Measurements from ENCODE around the gene USP49.

USP49 gene

DNA sequence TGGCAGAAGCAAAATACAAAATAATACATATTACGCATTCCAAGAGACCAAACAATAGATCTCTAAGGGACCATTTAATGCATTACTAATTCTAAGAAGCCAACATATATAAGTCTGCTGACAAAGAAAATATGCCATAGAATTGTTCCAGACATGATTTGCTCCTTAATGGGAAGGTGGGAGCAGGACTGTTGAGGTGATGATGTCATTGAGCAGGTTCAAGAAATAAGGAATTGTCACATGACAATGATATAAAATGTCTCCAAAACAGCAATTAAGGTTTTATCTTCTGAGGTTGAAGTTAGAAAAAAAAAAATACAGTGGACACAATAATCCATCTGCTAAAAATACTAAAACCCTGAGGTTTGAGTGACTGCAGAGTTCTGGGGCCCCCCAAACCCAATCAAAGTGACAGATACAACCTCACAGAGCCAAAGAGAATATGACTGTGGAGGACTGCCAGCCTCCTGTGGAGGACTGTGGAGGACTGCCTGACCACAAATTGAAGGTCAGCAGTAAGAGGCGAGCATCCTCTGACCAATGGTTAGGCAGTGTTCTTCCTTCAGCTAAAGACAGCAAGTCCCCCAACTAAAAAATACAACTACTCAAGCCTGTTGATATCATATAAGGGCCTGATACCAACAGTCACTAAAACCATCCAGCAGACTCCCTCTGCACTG is 68.7 kb downstream of the USP49 start:
- Histone ChIP-seq H3K9ac (ENCODE audit: low read depth, low read length) (no peak overlapping the region), H3K27ac (ENCODE audit: low read depth, low read length) (no peak overlapping the region), H3K9me3 (ENCODE audit: control insufficient read depth, insufficient read depth, low read length) (no peaks in the 10 kb centered on the region), H3K4me1 (ENCODE audit: control insufficient read depth, insufficient read depth, low read length) (no peaks in the 10 kb centered on the region), H3K4me3 (ENCODE audit: low read depth, low read length) (no peak overlapping the region), H3K36me3 (ENCODE audit: control insufficient read depth, insufficient read depth, low read length) (no peaks in the 10 kb centered on the region), H3K27me3 (ENCODE audit: control insufficient read depth, insufficient read depth, low read length) (no peaks in the 10 kb centered on the region)

DNA sequence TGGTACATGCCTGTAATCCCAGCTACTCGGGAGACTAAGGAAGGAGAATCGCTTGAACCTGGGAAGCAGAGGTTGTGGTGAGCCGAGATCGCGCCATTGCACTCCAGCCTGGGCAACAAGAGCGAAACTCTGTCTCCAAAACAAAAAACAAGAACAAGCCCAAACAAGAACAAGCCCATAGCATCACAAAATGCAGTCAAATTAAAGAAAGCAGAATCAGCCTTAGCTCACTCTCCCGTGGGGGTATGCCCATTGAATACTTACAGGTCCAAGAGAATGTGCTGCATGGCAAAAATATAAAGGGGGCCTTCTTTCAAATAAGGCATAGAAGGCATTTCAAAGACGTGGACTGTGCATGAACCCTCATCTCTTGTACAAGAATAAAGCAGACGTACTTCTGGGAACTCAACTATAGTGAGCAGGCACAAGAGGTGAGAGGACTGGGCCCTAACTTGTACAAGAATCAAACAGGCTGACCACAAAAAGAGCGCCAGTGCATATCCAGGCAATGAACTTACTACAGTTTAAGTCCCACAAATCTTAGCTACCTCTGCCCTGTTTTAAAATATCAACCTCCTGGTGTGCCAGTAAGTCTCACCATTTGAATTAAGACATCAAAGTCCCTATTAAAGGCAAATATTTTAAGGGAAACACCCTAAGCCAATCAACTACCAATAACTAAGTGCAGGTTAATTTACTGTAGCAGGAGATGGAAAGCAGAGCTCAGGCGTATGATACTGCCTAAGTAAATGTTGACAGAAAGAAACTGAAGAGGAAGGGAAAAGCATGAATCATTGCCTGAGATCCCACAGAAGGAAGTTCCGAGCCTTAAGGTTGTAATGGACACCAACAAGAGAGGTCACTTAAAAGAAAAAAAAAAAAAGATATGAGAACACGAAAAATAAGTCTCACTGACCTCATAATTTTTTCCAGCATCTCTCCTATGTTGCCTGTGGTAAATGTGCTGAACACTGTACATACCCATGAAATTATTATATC is 70.3 kb downstream of the USP49 start:
- Histone ChIP-seq H3K4me3 (ENCODE audit: low read depth, low read length) (no peak overlapping the region), H3K9ac (ENCODE audit: low read depth, low read length) (no peak overlapping the region), H3K4me1 (ENCODE audit: control insufficient read depth, insufficient read depth, low read length) (no peaks in the 10 kb centered on the region), H3K9me3 (ENCODE audit: control insufficient read depth, insufficient read depth, low read length) (no peaks in the 10 kb centered on the region), H3K36me3 (ENCODE audit: control insufficient read depth, insufficient read depth, low read length) (no peaks in the 10 kb centered on the region), H3K27ac (ENCODE audit: low read depth, low read length) (no peak overlapping the region), H3K27me3 (ENCODE audit: control insufficient read depth, insufficient read depth, low read length) (no peaks in the 10 kb centered on the region)

DNA sequence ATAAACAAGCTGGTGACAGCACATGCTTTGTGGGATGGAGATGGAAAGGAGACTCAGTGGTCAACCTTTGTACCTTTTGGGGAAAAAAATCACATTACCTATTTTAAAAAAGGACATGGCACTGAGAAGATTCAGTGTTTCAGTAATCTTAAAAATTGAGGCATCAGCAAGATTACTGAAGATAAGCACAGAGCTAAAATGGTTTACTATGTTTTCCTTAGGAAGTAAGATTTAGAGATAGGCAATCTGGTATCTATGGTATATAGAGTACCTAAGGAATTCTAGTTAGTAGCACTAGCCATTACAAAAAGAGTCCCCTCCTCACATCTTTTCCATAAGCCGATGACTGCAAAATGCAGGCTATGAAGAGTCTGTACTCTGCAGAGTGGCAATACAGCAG is 72.0 kb downstream of the USP49 start:
- H3K4me1 ChIP-seq (ENCODE audit: control insufficient read depth, insufficient read depth, low read length): no peaks in the 10 kb centered on the region
- H3K36me3 ChIP-seq (ENCODE audit: control insufficient read depth, insufficient read depth, low read length): no peaks in the 10 kb centered on the region
- no peak overlapping the region for H3K27ac ChIP-seq (ENCODE audit: low read depth, low read length)

GRCh38 chr6:41822021-41822420 is 73.2 kb downstream of the USP49 start:
- no peak overlapping the region for H3K9ac ChIP-seq (ENCODE audit: low read depth, low read length)
- no peaks in the 10 kb centered on the region for H3K4me1 ChIP-seq (ENCODE audit: control insufficient read depth, insufficient read depth, low read length)
- H3K27ac ChIP-seq (ENCODE audit: low read depth, low read length): no peak overlapping the region
- H3K36me3 ChIP-seq (ENCODE audit: control insufficient read depth, insufficient read depth, low read length): no peaks in the 10 kb centered on the region
- no peaks in the 10 kb centered on the region for H3K9me3 ChIP-seq (ENCODE audit: control insufficient read depth, insufficient read depth, low read length)
- no peak overlapping the region for H3K4me3 ChIP-seq (ENCODE audit: low read depth, low read length)
- no peaks in the 10 kb centered on the region for H3K27me3 ChIP-seq (ENCODE audit: control insufficient read depth, insufficient read depth, low read length)

More for the DNA sequence above, 72.0 kb downstream of the USP49 start:
- no peaks in the 10 kb centered on the region for H3K27me3 ChIP-seq (ENCODE audit: control insufficient read depth, insufficient read depth, low read length)
- H3K9me3 ChIP-seq (ENCODE audit: control insufficient read depth, insufficient read depth, low read length): no peaks in the 10 kb centered on the region
- no peak overlapping the region for H3K9ac ChIP-seq (ENCODE audit: low read depth, low read length)
- no peak overlapping the region for H3K4me3 ChIP-seq (ENCODE audit: low read depth, low read length)

GRCh38 chr6:41821266-41821665 is 73.9 kb downstream of the USP49 start:
- no peaks in the 10 kb centered on the region for H3K9me3 ChIP-seq (ENCODE audit: control insufficient read depth, insufficient read depth, low read length)
- H3K27me3 ChIP-seq (ENCODE audit: control insufficient read depth, insufficient read depth, low read length): no peaks in the 10 kb centered on the region
- no peak overlapping the region for H3K9ac ChIP-seq (ENCODE audit: low read depth, low read length)
- no peaks in the 10 kb centered on the region for H3K36me3 ChIP-seq (ENCODE audit: control insufficient read depth, insufficient read depth, low read length)
- H3K27ac ChIP-seq (ENCODE audit: low read depth, low read length): no peak overlapping the region
- no peaks in the 10 kb centered on the region for H3K4me1 ChIP-seq (ENCODE audit: control insufficient read depth, insufficient read depth, low read length)
- H3K4me3 ChIP-seq (ENCODE audit: low read depth, low read length): no peak overlapping the region

GRCh38 chr6:41818271-41819054 is 76.7 kb downstream of the USP49 start:
- Histone ChIP-seq H3K9me3 (ENCODE audit: control insufficient read depth, insufficient read depth, low read length) (no peaks in the 10 kb centered on the region), H3K36me3 (ENCODE audit: control insufficient read depth, insufficient read depth, low read length) (no peaks in the 10 kb centered on the region), H3K27me3 (ENCODE audit: control insufficient read depth, insufficient read depth, low read length) (no peaks in the 10 kb centered on the region), H3K9ac (ENCODE audit: low read depth, low read length) (no peak overlapping the region), H3K4me3 (ENCODE audit: low read depth, low read length) (no peak overlapping the region), H3K4me1 (ENCODE audit: control insufficient read depth, insufficient read depth, low read length) (no peaks in the 10 kb centered on the region), H3K27ac (ENCODE audit: low read depth, low read length) (no peak overlapping the region)

DNA sequence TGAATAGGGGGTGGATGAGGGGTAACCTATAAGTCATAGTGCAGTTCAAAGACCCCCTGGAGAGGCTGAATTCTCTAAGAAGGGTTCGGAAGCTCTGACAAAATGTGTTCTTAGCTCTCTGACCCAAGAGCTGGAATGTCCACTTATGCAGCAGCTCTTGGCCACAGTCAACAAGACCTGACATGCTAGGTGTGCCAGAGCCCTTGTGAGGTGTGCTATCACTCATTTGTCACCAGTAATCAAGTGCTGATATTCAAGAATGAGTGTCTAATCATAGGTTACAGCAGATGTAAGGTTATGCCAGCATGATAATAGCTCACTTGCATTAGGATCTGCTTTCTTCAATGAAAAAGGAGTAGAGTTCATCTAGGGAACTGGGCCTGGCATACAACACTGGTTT is 79.6 kb downstream of the USP49 start:
- no peak overlapping the region for H3K4me3 ChIP-seq (ENCODE audit: low read depth, low read length)
- H3K27me3 ChIP-seq (ENCODE audit: control insufficient read depth, insufficient read depth, low read length): no peaks in the 10 kb centered on the region
- H3K9me3 ChIP-seq (ENCODE audit: control insufficient read depth, insufficient read depth, low read length): no peaks in the 10 kb centered on the region
- no peaks in the 10 kb centered on the region for H3K4me1 ChIP-seq (ENCODE audit: control insufficient read depth, insufficient read depth, low read length)
- no peak overlapping the region for H3K27ac ChIP-seq (ENCODE audit: low read depth, low read length)
- no peaks in the 10 kb centered on the region for H3K36me3 ChIP-seq (ENCODE audit: control insufficient read depth, insufficient read depth, low read length)
- no peak overlapping the region for H3K9ac ChIP-seq (ENCODE audit: low read depth, low read length)

DNA sequence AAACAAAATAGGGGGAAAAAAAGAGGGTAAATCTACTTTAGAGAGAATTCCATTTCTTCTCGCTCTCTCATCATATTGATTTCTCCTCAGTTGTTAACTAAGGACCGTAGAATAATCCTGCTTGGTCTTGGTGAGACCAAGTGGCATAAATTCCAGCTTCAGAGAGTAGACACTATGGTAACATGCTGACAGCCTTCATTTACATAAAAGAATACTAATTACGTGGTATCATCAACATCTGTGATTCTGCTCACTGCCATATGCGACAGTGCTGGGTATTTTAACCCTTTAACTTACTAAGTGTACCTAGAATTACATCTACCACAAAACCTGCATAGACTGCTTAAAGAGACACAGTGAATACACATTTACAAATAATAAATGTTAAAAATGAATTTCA is 80.5 kb downstream of the USP49 start:
- H3K27me3 ChIP-seq (ENCODE audit: control insufficient read depth, insufficient read depth, low read length): no peaks in the 10 kb centered on the region
- no peak overlapping the region for H3K9ac ChIP-seq (ENCODE audit: low read depth, low read length)
- H3K9me3 ChIP-seq (ENCODE audit: control insufficient read depth, insufficient read depth, low read length): no peaks in the 10 kb centered on the region
- H3K4me3 ChIP-seq (ENCODE audit: low read depth, low read length): no peak overlapping the region
- H3K4me1 ChIP-seq (ENCODE audit: control insufficient read depth, insufficient read depth, low read length): no peaks in the 10 kb centered on the region
- H3K36me3 ChIP-seq (ENCODE audit: control insufficient read depth, insufficient read depth, low read length): no peaks in the 10 kb centered on the region
- no peak overlapping the region for H3K27ac ChIP-seq (ENCODE audit: low read depth, low read length)

GRCh38 chr6:41813956-41814355 is 81.2 kb downstream of the USP49 start:
- Histone ChIP-seq H3K9ac (ENCODE audit: low read depth, low read length) (no peak overlapping the region), H3K9me3 (ENCODE audit: control insufficient read depth, insufficient read depth, low read length) (no peaks in the 10 kb centered on the region), H3K4me3 (ENCODE audit: low read depth, low read length) (no peak overlapping the region), H3K36me3 (ENCODE audit: control insufficient read depth, insufficient read depth, low read length) (no peaks in the 10 kb centered on the region), H3K27me3 (ENCODE audit: control insufficient read depth, insufficient read depth, low read length) (no peaks in the 10 kb centered on the region), H3K27ac (ENCODE audit: low read depth, low read length) (no peak overlapping the region), H3K4me1 (ENCODE audit: control insufficient read depth, insufficient read depth, low read length) (no peaks in the 10 kb centered on the region)

- no peak overlapping the region for H3K27ac ChIP-seq (ENCODE audit: low read depth, low read length)
- no peaks in the 10 kb centered on the region for H3K9me3 ChIP-seq (ENCODE audit: control insufficient read depth, insufficient read depth, low read length)
- H3K9ac ChIP-seq (ENCODE audit: low read depth, low read length): no peak overlapping the region
- no peaks in the 10 kb centered on the region for H3K27me3 ChIP-seq (ENCODE audit: control insufficient read depth, insufficient read depth, low read length)
- H3K4me3 ChIP-seq (ENCODE audit: low read depth, low read length): no peak overlapping the region
- H3K36me3 ChIP-seq (ENCODE audit: control insufficient read depth, insufficient read depth, low read length): no peaks in the 10 kb centered on the region
- H3K4me1 ChIP-seq (ENCODE audit: control insufficient read depth, insufficient read depth, low read length): no peaks in the 10 kb centered on the region
Measured at GRCh38 chr6:41813469-41813868, 81.7 kb downstream of the USP49 start.
